GM18498 (cell line): ENCODE results near the gene PTPRN2.

Experiments used
- ATAC-seq: cut with Tn5 transposase; IDR thresholded peaks from one replicate; pipeline ENCODE4 v1.9.1; 2021; ENCODE audit warnings: mild to moderate bottlenecking, moderate library complexity; ENCODE audit not compliant: unreplicated experiment

PTPRN2 gene

DNA sequence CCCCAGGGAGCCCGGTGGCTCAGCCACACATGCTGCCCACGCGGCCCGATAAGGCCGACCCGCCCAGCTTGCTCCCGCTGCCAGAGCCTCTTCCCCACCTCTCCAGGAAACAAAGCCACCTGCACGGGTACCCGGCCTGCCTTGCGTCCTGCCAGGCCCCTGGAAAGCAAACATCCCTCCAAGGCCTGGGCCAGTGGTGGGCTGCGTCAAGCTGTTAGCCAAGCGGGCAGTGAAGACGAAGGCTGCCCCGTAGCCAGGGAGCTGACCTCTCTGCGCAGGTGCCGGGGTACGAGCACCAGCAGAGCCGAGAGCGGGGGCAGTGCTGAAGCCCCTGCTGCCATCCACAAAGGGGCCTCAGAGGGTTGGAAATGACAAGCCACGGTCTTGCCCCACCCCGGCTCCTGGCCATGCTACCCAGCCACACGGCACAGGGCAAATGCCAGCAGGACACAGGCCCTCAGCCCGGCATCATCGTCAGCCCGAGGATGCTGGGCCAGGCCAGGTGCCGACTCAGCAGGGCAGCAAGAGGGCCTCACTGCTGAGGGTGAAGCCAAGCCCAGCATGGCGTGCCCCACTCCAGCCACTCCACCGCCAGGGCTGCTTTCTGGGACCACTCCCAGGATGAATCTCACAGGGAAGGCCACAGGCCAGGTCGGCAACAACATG is 140.0 kb downstream of the PTPRN2 start:
- no peak for ATAC-seq

DNA sequence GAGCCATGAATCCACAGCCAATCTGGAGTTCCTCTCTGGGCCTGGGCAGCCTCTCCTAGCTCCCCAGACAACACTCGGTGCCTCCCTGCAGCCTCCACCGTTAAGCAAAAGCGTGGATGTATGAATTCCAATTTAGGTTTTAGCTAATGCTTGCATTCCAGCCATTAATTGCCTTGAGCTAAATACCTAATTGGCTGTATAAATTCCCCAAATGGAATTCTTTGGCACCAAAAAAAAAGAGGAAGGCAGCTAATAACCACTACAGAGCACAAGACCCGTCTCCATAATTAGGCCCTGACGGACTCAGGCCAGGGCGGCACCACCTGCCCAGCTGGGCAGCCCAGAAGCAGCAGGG is 140.5 kb downstream of the PTPRN2 start:
- no peak for ATAC-seq

DNA sequence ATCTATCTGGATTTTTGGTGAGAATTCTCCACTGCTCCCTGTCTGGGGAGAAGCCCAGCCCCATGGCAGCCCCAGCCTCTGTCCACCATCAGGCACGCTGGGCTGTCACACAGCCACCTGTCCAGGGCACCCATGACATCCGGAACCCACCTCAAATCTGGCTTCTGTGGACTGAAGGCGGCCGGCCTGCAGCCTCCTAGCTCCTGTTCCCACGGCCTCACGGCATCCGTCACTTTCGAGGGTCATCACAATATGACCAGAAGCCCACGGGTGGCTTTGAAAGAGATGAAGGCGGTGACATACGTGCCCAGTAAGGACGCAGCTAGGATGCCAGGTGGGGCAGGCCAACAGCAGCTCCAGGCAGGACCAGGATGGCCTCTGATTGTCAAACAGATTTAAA is 140.9 kb downstream of the PTPRN2 start:
- no peak for ATAC-seq

DNA sequence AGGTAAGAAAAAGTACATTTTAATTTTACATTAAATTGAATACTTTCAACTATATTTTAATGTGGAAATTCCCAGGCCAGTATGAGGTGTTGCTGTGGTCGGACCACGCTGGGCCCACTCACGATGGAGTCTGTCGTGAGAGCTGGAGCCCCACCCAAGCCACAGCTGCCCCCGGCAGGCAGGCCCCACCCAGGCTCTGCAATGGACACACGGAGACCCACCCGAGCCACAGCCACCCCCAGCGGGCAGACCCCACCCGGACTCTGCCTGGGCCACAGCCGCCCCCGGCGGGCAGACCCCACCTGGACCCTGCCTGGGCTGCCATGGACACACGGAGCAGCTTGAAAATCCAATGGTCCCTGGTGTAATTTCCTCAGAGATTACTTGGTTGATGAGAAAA is 141.3 kb downstream of the PTPRN2 start:
- no peak for ATAC-seq

DNA sequence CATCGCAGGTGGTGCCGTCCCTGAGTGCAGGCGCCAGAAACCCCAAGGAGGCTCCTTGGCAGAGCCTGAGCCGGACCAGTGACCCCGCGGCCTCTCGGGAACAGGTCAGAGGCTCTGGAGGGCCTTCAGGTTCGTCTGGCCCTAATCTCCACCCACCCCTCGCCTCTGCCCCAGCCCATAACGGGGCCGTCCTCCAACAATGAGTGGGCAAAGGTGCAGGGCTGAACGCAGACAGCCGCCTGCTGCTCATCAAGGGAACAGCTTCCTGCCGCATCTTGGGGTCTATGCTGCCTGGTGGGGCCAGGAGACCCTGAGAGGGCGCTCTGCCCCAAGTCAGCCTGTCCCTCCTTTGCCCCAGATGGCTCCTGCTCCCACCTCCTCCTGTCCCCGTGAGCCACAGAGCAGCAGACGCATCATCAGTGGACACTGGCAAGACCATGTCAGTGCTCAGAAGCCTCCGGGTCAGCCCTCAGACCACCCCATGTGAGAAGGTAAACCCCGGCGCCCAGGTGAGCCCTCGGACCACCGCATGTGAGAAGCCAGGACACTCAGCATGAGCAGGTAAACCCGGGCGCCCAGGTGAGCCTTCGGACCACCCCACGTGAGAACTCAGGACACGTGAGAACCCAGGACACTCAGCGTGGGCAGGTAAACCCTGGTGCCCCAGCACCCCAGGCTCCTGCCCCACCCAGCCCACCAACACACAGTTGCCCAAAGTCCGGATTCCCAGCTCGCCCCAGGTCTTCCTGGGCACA is 142.0 kb downstream of the PTPRN2 start:
- no peak for ATAC-seq

DNA sequence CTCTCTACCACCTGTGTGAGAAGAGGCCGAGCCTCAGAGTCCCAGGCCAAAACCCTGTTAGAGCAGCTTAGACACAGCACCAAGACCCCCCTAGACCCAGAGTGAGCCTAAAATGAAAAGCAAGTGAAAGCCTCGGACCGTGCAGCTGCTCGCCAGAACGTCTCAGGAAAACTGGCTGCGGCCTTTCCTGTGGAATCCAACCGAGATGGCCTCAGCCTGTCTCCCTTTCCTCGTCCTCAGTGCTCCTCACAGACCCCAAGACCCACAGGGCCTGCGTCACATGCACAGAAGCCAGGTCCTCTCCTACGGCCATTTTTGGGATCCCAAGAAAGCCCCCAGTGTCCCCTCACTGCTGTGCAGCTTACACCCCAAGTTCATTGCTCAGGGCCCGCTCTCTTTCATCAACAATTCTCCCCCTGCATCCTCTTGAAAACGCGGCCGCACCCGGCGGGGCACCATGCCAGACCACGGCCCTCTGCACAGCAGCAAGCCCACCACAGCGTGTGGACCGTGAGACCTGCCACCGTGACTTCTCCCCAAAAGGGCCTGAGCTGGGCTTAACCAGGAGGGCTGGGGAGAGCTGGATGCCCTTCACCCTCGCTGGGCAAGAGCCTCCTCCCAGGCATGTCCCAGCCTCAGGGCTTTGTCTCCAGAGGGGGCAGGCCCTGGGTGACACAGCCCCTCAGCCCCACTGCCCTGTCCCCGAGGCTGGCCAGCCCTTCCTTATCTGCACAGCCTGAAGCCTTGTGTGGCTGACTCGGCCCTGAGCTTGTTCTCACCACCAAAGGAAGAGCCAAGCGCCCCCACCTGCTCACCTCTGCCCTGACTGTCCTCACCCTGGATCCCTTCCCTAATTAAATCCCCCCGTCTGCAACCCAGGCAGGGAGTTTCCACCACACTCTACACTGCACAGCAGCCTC is 142.9 kb downstream of the PTPRN2 start:
- no peak for ATAC-seq

DNA sequence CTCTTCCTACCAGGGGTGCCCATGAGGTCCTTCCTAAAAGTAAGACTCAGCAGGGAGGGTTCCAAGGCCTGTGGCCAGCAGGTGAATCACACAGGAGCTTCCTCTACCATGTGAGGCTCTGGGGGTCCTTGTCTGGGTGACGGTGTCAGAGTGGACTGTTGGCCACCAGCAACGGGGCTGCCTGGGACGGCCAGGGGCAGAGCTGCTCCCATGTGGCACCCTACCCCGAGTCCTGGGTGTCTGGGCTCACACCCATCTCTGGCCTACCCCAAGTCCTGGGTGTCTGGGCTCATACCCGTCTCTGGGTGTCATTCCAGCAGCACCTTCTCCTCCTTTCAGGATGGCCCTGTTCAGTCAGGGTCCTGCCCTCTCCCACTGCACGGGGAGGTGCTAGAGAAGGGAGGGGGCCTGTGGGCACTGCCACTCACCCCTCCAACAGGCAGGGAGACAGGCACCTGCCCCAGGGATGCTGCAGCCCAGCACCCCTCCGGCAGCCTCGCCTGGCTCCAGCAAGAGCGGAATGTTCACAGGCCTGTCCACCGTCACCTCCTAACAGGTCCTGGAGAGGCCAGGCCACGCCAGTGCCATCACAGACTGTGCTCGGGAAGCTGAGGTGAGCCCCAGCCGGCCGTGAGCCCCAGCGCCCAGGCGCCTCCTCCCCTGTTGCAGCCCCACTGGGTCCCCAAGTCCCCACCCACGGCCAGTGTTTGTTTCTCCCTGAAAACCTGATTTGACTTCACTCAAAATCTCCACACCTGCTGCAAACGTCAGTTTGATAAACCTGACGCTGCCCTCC is 143.7 kb downstream of the PTPRN2 start:
- no peak for ATAC-seq

DNA sequence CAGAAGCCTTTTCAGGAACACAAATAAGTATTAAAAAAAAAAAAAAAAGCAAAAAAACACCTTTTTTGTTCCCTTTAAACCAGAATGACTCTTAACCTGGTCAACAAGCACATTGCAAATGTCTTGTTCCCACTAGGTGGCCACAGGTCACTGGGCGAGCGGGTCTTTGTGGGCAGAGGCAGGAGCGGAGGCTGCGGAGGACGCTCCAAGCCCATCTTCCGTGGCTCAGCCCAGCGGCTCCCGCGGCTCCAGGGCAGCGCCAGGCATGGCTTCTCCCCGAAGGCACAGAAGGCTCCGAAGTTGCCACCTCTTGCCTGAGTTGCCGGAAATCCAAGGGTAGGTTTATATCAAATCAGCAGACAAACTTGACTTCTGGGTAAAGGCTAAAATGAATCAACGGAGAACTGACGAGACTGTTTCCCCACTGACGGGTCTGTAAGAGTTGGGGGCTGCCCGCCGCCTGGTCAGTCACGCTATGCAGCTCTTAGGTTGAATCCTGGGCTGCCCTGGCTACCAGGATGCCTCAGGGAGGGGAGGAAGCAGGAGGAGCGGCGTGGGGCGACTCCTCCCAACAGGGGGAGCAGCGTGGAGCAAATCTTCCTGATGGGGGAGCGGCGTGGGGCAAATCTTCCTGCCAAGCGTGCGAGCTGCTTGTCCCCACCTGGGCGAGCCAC is 144.5 kb downstream of the PTPRN2 start:
- ATAC-seq: no peak

DNA sequence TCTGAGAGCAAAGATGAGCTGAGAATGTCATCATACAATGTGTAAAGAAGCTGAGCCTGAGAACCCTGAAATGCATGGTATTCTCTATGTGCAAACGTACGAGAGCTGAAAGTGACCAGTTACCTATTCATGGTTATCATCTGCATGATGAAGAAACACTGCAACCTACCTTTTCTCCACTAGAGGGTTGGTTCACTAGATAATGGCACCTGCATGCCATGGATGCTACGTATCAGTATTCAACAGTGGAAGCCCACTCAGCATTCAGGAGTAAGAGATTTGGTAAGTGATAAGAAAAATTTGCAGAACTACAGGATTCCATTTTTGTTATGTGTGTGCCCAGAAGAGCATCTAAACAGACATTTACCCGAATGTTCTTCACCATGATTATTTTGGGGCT is 145.4 kb downstream of the PTPRN2 start:
- no peak for ATAC-seq

DNA sequence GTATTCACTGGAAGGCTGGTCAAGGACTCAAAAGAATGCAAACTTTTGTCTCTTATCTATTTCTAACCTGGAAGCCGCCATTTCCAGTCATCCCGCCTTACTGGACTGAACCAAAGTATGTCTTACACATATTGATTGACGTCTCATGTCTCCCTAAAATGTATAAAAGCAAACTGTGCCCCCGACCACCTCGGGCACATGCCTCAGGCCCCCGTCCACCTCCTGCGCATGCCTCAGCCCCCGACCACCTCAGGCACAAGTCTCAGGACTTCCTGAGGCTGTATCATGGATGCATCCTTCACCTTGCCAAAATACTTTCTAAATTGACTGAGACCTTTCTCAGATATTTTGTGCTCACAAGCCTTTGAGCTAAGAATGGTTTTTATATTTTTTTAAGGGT is 148.6 kb downstream of the PTPRN2 start:
- no peak for ATAC-seq

DNA sequence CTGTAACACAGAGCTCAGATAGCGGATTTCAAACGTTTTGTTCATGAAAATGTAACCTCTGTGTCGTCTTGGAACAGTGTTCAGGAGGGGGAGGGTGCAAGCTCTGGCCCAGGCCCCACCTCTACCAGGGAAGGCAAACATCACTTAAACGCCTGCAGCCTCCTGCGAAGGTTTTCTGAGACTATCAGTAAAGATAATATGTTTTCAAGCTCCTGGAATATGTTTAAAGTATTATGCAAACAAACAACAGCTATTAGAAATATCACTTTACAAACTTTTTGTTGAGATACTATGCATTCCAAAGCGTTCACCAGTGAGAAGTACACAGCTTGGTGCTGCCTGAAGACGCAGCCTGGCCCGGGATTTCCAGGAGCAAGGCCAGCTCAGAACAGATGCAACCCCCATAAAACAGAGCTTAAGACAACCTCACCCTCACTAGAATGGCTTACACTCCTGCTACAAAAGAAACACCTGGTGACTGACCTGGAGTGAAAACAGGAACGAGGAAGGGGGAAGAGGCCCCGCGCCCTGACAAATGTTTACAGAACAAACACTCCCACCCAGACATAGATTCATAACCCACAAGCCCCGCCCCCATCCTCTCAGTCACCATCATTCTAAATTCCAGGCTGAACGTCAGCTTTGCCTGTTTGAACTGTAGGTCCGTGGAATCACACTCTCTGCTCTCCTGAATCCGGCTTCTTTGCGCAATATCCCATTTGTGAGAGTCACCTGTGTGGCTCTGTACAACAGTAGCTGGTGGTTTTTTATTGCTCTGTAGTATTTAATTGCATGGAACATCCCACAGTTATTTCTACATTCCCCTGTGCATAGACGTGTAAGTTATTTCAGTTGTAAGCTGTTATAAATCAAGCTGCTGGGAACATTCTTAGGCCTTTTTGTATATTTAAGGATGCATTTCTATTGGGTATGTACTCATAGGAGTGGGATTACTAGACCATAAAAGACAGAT is 155.0 kb downstream of the PTPRN2 start:
- ATAC-seq: no peak

DNA sequence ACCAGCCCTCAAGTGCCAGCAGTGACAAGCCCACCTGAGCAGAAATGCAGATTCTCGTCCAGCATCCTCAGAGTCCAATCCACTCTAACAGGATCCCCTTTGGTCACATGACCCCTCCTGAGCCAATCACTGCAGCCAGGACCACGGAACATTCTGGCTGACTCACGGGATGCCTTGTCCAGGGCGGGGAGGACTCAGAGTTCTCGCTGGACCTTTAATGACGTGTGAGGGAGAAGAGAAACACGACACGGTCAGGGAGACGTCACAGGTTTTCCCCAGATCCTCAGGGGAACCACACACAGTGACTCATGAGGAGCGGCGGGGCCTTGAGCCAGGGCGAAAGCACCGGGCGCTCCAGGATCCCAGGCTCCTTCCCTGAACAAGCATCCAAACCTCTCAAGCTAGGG is 155.7 kb downstream of the PTPRN2 start:
- ATAC-seq: no peak

DNA sequence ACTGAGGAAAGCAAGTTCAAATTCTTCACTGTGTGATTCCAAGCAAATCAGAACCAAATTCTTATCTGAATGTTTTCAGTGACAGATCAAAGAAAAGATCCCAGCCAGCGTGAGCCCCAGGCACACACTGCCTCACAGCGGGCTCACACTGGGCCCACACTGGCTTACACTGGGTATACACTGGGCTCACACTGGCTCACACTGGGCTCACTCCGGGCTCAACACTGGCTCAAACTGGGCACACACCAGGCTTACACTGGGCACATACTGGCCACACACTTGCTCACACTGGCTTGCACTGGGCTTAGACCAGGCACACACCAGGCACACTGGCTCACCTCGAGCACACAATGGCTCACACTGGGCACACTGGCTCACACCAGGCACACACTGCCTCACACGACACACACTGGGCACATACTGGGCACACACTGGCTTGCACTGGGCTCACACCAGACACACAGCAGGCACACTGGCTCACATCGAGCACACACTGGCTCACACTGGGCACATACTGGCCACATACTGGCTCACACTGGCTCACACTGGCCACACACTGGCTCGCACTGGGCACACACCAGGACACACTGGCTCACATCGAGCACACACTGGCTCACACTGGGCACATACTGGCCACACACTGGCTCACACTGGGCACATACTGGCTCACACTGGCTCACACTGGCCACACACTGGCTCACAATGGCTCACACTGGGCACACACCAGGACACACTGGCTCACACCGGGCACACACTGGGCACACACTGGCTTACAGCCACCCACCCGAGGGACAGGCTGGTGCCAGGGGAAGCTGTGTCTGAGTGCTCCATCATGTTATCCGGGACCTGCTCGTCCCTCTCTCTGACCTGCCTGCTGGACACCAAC is 156.3 kb downstream of the PTPRN2 start:
- no peak for ATAC-seq

DNA sequence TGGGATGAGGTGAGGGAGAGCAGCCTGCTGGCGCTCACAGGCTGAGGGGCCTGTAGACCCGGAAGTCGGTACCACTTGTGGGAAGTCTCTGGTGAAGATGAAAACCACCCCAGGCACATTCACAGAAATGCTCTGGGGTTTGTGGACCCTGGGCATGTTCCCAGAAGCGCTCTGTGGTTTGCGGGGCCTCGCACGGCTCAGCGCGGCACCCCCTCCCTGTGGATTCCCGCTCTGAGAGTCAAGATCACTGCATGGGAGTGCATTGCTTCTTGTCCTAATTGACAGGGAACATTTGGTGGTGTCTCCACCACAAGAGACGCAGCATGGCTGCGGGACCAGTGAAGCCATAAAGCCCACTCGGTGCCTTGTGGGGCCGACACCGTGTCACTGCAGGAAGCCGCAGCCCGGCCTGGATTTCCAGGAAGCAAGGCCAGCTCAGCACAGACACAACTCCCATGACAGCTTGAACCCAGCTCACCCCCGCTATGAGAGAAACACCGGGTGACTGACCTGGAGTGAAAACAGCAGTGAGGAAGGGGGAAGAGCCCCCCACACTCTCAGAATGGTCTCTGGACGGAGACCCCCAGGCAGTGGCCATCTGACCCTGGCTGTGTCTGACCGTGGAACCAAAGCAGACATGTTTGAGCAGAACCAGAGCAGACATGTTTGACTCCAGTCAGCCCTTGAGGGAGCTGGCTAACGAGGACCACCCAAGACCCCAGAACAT is 157.2 kb downstream of the PTPRN2 start:
- no peak for ATAC-seq

DNA sequence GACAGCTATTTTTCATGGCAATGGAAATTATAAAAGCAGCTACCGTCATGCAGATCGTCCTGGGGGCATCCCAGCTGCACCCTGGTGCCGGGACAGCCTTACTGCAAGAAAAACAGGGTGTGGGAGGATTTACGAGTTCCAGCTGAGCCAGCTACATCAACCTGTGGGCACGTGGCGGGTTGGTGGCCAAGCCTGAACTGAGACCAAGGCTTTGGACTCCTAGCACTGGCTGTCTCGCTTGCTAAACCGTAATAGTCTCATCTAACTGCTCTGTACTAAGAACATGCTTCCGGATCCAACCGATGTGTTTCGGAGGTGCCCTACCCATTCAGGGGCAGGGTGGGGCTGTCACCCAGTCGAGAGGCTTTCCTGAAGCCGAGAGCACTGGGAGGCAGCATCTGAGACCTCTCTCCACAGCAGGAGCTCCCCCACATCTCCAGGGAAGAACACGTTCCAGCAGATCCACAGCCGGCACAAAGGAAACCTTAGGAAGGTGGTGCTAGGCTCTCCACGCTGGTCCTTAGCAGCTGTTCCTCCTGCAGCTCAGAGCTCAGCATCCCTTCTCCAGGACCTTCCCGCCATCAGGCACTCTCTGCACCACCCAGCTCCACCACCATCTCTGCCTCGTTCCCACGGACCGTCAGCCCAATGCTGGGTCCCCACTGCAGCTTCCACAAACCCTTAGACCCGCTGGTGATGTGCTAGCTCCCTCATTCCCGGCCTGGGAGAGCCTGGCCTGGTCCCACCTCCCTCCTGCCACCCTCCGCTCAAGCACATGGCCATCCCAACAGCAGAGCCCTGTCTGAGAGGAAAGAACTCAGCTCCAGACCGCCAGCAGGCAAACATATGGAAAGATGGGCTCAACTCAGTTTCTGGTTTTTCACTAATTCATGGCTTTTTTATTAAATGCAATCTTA is 158.5 kb downstream of the PTPRN2 start:
- no peak for ATAC-seq

DNA sequence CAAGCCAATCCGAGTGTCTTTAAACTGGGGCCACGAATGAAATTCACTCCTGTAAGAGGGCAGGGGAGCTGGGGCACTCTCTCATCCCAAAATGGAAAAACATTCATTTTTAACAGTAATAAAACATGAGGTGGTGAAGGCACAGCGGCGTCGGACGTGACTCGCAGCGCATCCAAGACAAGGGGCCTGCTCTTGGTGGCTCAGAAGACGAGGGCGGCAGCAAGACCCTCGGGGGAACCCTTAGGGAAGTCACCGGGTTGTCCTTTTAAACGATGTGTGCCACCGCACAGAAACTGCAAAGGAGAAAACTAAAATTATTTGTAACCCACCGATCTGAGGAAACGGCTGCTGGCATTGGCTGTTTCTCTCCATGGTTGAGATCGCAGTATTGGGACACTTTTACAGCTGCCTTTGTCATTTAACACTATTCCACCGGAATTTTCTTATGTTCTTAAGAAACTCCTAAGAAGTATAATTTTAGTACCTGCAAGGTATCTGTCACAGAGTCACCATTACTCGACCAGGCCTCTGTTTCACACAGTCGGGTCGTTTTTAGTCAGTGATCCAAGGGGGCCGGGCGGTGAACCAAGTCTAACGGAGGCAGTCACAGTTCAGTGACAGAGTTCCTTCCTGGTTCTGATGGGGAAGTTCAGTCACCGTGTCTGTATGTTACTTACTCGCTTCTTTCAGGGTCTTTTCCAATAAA is 159.3 kb downstream of the PTPRN2 start:
- ATAC-seq: no peak
